HUDEP-2 (cell line): ENCODE measurements around the gene EFTUD2.
A peak's percentile ranks its signal among the peaks of the same experiment; 100 is the strongest.
"Not testable (repeated sequence)": the region's sequence is repeated elsewhere in the genome, so short reads cannot be mapped to it uniquely, and the experiment has no call there.

Source experiments
- DNase-seq, 76 experiments: peaks; one replicate each; lab custom pipeline; 2025; ENCODE audit not compliant: unreplicated experiment in 76 of 76; lab: John Stamatoyannopoulos, UW

The EFTUD2 gene

DNA sequence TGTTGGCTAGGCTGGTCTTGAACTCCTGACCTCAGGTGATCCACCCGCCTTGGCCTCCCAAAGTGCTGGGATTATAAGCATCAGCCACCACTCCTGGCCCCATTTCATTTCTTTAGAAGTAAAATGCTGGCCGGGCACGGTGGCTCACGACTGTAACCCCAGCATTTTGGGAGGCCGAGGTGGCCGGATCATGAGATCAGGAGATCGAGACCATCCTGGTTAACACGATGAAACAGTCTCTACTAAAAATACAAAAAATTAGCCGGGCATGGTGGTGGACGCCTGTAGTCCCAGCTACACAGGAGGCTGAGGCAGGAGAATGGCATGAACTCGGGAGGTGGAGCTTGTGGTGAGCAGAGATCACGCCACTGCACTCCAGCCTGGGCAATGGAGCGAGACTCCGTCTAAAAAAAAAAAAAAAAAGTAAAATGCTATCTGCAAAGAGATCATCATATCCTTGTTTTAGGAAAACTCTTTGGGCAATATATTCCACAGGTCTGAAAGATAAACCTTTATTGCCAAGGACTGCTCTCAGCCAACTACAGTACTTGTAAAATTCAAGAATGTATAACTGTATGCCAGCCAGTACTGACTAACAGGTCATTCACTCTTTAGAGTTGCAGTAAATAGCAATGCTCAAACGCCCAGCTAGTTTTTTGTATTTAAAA lies 73.0 kb downstream of the EFTUD2 start:
- DNase-seq: peak in 1 of 76 experiments; percentile 31

DNA sequence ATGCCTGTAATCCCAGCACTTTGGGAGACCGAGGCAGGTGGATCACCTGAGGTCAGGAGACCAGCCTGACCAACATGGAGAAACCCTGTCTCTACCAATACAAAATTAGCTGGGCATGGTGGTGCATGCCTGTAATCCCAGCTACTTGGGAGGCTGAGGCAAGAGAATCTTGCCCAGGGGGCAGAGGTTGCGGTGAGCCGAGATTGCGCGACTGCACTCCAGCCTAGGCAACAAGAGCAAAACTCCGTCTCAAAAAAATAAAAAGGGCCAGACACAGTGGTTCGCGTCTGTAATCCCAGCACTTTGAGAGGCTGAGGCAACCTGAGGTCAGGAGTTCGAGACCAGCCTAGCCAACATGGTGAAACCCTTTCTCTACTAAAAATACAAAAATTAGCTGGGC lies 74.0 kb downstream of the EFTUD2 start:
- DNase-seq: not testable (repeated sequence)

DNA sequence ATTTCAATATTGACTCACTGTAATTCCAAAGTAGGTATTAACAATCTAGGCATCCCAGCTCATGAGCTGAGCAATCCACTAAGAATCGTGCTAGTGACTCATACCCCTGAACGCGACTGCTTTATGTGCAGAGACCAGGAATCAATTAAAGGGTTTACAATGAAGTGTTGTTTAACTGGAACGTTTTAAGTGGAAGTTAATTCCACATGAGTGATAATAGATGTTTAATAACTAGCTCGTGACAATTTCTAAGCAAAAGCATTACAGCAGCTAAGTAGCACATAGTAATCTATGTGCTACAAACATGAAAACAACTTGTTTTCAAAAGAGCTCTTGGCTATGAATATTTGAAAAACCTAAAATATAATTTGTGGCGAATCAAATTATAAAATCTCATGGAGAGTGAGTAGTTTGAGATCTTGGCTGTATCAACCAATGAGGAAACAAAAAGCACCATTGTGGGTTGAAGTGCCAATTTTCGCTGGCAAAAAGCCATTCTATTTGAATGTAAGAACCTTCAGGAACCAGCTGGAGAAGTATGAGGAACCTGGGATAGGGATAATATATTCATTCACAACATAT lies 78.5 kb downstream of the EFTUD2 start:
- DNase-seq: no peak

DNA sequence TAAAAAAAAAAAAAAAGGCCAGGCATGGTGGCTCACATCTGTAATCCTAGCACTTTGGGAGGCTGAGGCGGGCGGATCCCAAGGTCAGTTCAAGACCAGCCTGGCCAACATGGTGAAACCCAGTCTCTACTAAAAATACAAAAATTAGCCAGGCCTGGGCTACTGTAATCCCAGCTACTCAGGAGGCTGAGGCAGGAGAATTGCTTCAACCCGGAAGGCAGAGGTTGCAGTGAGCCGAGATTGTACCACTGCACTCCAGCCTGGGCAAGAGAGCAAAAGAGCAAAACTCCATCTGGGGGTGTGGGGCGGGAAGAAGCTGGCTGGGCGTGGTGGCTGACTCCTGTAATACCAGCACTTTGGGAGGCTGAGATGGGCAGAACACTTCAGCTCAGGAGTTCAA lies 80.7 kb downstream of the EFTUD2 start:
- DNase-seq: not testable (repeated sequence)

DNA sequence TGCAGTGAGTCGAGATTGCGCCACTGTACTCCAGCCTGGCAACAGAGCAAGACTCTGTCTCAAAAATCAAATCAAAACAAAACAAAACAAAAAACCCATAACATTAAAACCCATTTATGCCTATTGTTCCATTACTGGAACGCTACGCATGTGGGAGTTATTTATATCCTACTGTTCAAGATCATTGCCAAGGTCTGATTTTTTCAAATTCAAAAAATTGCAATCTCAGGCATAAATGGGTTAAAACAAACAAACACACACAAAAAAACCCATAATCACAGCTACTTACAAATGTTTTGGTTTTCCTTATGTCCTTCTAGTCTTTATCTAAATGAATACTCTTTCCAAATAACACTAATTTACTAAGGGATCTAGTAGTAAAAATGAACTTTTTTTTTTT lies 87.0 kb downstream of the EFTUD2 start:
- DNase-seq: no peak

DNA sequence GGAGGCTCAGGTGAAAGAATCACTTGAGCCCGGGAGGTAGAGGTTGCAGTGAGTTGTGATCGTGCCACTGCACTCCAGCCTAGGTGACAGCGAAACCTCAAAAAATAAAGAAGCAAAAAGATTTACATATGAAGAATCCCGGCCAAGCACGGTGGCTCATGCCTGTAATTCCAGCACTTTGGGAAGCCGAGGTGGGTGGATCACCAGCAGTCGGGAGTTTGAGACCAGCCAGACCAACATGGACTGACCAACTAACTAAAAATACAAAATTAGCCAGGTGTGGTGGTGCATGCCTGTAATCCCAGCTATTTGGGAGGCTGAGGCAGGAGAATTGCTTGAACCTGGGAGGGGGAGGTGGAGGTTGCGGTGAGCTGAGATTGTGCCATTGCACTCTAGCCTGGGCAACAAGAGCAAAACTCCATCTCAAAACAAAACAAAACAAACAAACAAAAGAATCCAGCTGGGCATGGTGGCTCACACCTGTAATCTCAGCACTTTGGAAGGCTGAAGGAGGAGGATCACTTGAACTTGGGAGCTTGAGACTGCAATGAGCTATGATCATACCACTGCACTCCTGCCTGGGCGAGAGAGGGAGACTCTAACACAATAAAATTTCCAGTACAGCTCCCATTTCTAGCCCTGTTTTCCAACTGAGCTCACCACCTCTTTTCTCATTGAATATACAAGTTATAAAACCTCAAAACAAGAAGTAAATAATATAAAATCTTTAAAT lies 90.4 kb downstream of the EFTUD2 start:
- not testable (repeated sequence) for DNase-seq

DNA sequence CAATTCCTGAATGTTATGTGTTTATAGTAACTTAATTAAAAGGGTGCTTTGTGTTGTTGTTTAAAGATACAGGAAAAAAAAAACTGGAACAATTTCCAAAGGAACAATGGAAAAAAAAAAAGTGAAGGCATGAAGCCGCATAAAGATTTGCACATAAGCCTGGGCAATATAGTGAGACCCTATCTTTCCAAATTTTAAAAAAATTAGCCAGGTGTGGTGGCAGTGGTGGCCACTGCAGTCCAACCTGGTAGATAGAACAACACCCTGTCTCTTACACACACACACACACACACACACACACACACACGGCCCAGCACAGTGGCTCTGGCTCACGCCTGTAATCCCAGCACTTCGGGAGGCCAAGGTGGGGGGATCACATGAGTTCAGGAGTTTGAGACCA lies 91.1 kb downstream of the EFTUD2 start:
- no peak for DNase-seq

DNA sequence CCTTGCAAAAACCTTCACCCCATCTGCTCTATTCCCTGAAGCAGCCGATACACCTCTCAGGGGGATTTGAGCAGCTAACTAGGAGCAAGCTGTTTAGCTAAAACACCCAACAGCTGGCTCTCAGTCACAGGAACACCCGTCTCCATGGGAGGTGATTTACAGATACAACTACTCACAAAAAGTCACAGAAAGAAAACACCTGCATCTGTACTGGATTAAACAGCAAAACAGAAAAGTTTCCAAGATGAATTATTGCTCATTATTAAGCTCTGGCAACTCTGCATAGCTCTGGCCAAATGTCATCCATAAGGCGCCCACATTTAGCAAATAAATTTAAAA lies 91.5 kb downstream of the EFTUD2 start:
- no peak for DNase-seq

DNA sequence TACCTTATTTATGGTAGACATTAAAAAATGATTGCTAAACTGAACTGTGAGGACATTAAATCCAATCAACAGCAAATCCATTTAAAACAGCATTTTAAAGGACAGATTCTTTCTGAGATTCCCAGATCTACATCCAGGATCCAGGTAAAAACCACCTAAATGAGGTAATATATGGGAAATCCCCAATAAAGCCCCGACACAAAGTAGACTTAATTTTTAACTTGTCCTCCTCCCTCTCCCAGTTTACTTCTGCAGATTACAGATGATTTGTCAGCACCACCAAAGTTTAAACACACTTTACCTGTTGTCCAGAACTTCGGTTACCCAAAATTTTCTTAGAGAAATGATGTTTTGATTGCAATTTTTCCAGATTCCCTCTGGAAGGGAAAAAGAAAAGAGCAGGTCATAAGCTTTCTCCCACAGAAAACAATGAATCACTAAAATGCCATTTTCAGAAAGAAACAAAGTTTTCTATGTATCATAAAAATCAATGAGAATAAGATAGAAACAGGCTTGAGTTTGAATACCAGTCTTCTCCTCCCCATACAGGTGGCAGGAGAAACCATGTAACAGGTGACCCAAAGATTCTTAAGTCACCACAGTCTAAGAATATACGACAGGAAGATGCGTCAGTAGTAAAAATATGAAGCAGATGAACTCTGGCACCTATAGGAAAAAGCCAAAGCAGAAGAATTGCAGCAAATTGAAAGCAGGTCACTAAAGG lies 92.0 kb downstream of the EFTUD2 start:
- no peak for DNase-seq

DNA sequence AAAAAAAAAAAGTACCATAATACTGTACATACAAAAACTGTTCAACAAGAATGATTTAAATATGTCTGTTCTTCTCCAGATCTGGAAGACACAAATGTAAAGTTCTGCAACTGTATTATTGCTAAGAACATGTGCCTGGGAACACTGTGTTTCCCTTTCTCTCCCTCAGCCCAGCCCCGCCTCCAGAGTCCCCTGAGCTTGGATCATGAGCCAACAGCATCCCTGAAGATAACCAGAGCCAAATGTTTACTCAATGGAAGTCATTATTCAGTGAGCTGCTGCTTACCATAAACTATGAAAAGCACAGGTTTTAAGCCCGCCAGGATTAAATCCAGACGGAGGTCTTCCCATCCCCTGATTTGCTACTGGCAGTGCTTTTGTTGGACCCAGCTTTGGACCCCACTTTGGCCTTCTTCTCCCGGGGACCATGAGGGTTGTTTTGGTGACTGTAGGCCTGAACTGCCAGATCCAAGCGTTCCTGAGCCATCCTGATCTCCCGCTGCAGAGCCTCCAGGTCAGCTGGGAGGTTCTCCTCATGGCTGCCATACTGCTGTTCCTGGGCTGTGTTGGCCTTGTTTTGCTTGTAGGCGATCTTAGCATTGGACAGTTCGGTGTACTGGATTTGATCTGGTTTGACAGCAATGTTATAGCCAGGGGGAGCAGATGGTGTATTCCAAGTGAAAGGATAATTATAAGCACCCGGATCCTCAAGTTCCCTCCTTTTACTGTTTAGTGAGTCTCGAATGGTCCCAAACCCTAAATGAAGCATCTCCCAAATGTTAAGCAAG lies 94.7 kb downstream of the EFTUD2 start:
- DNase-seq: no peak

DNA sequence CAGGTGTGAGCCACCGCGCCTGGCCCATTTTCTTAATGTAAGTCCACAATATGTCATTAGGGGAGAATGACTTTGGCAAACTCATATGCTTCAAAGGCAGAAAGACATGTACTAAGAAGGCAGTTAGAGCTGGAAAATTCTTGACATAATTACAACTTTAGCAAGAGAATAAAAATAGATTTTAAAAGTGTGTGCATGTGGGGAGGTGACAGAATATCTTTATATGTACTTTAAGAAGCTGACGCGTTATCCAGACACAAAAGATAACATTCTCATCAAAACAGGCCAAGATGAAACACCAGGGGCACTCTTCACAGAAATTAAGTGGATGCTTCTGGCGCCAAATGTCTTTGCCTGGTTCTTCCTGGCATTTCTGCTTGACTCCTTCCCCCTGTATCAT lies 97.4 kb downstream of the EFTUD2 start:
- no peak for DNase-seq
